WI38 (cell line): ENCODE results near the gene IFT43.

ENCODE experiments used
- H3K4me3 ChIP-seq: 2 replicates; pipeline ENCODE4 v1.5.1; 2011; ENCODE audit warnings: low read depth, mild to moderate bottlenecking, control low read depth, low read length
- CTCF ChIP-seq: IDR thresholded peaks from 2 replicates; pipeline ENCODE4 v1.5.1; 2012; ENCODE audit warnings: low read depth, mild to moderate bottlenecking, control low read depth, low read length

Gene IFT43

GRCh38 chr14:76086636-76087035 lies 101.1 kb downstream of the IFT43 start:
- no peak for TF ChIP-seq CTCF
- no peak overlapping the region for H3K4me3 ChIP-seq

GRCh38 chr14:76088326-76088725 lies 102.8 kb downstream of the IFT43 start:
- no peak overlapping the region for H3K4me3 ChIP-seq
- no peak for TF ChIP-seq CTCF

- TF ChIP-seq CTCF: no peak
- no peak overlapping the region for H3K4me3 ChIP-seq
These were observed 103.4 kb downstream of the IFT43 start for GRCh38 chr14:76088771-76089571.

GRCh38 chr14:76089575-76089974 lies 104.0 kb downstream of the IFT43 start:
- no peak for TF ChIP-seq CTCF
- no peak overlapping the region for H3K4me3 ChIP-seq

GRCh38 chr14:76090616-76091391 lies 105.2 kb downstream of the IFT43 start:
- H3K4me3 ChIP-seq: no peak overlapping the region
- TF ChIP-seq CTCF: no peak; the same call in 1 of the 2 replicates

GRCh38 chr14:76093077-76093476 lies 107.5 kb downstream of the IFT43 start:
- TF ChIP-seq CTCF: no peak

GRCh38 chr14:76096257-76096656 lies 110.7 kb downstream of the IFT43 start:
- no peak for TF ChIP-seq CTCF
- H3K4me3 ChIP-seq: no peak overlapping the region

More at GRCh38 chr14:76093077-76093476, 107.5 kb downstream of the IFT43 start:
- no peak overlapping the region for H3K4me3 ChIP-seq
